Liver (tissue), 9 donors: ENCODE data around the gene TMEM45A. TPM values are rescaled to one million over a fixed set of nuclear protein-coding genes. Genes with fewer than 3 reads are reported as not detected.

Source experiments
- DNase-seq: peaks from one replicate; pipeline ENCODE4 v3.0.0-alpha.2; 2017; ENCODE audit warnings: low spot score
- H3K27ac ChIP-seq, 2 donors: one replicate each; pipeline ENCODE4 v1.7.0; 2013; ENCODE audit warnings: inconsistent platforms in 2 of 2, low read length in 2 of 2, control low read depth in 1 of 2, low read depth in 1 of 2, mild to moderate bottlenecking in 1 of 2
- H3K27me3 ChIP-seq, 4 donors: one replicate each; pipeline versions ENCODE4 v1.6.1 to v1.7.0; 2013; ENCODE audit warnings: low read length in 3 of 4, inconsistent platforms in 1 of 4, mild to moderate bottlenecking in 1 of 4, moderate library complexity in 1 of 4; ENCODE audit not compliant: control insufficient read depth in 4 of 4, insufficient read depth in 4 of 4
- H3K36me3 ChIP-seq, 4 donors: one replicate each; pipeline versions ENCODE4 v1.6.1 to v1.7.0; 2013; ENCODE audit warnings: low read length in 3 of 4, mild to moderate bottlenecking in 3 of 4, low read depth in 1 of 4, moderate library complexity in 1 of 4; ENCODE audit not compliant: control insufficient read depth in 4 of 4, insufficient read depth in 3 of 4
- H3K4me1 ChIP-seq, 4 donors: one replicate each; pipeline versions ENCODE4 v1.6.1 to v1.7.0; 2013; ENCODE audit warnings: low read length in 3 of 4, mild to moderate bottlenecking in 3 of 4, moderate library complexity in 1 of 4; ENCODE audit not compliant: control insufficient read depth in 4 of 4, insufficient read depth in 4 of 4
- H3K4me3 ChIP-seq, 3 donors: one replicate each; pipeline versions ENCODE4 v1.6.1 to v1.7.0; 2013; ENCODE audit warnings: low read length in 3 of 3, control low read depth in 1 of 3, low read depth in 1 of 3, mild to moderate bottlenecking in 1 of 3
- H3K9ac ChIP-seq, 2 donors: one replicate each; pipeline ENCODE4 v1.7.0; 2013; ENCODE audit warnings: low read length in 2 of 2, mild to moderate bottlenecking in 2 of 2, moderate library complexity in 2 of 2, control low read depth in 1 of 2, low read depth in 1 of 2
- H3K9me3 ChIP-seq, 4 donors: one replicate each; pipeline versions ENCODE4 v1.6.1 to v1.7.0; 2013; ENCODE audit warnings: low read length in 3 of 4; ENCODE audit not compliant: control insufficient read depth in 4 of 4
- EGR1 ChIP-seq, 2 donors: IDR thresholded peaks; 2 replicates each; pipeline ENCODE4 v1.6.1; 2016 to 2018; ENCODE audit warnings: antibody characterized with exemption in 2 of 2, low read depth in 2 of 2
- FOXA2 ChIP-seq: IDR thresholded peaks from 2 replicates; pipeline ENCODE4 v1.6.1; 2016; ENCODE audit warnings: antibody characterized with exemption
- GABPA ChIP-seq, 2 donors: IDR thresholded peaks in 1 of 2; conservative IDR thresholded peaks in 1 of 2; 2 replicates each; pipeline ENCODE4 v1.6.1; 2016; ENCODE audit warnings: antibody characterized with exemption in 2 of 2, mild to moderate bottlenecking in 1 of 2, moderate library complexity in 1 of 2
- HNF4A ChIP-seq, 2 donors: conservative IDR thresholded peaks; 2 replicates each; pipeline ENCODE4 v1.6.1; 2016; ENCODE audit warnings: antibody characterized with exemption in 2 of 2, mild to moderate bottlenecking in 2 of 2
- HNF4G ChIP-seq: IDR thresholded peaks from 2 replicates; pipeline ENCODE4 v1.6.1; 2016; ENCODE audit warnings: antibody characterized with exemption
- NR2F2 ChIP-seq: IDR thresholded peaks from 2 replicates; pipeline ENCODE4 v1.6.1; 2016; ENCODE audit warnings: antibody characterized with exemption
- RAD21 ChIP-seq, 2 donors: IDR thresholded peaks; 2 replicates each; pipeline ENCODE4 v1.6.1; 2016; ENCODE audit warnings: antibody characterized with exemption in 2 of 2, mild to moderate bottlenecking in 2 of 2
- RXRA ChIP-seq, 2 donors: IDR thresholded peaks; 2 replicates each; pipeline ENCODE4 v1.6.1; 2017 to 2018; ENCODE audit warnings: antibody characterized with exemption in 2 of 2, mild to moderate bottlenecking in 1 of 2
- SP1 ChIP-seq: IDR thresholded peaks from 2 replicates; pipeline ENCODE4 v1.6.1; 2018; ENCODE audit warnings: antibody characterized with exemption, mild to moderate bottlenecking
- TAF1 ChIP-seq: conservative IDR thresholded peaks from 2 replicates; pipeline ENCODE4 v1.6.1; 2016; ENCODE audit warnings: antibody characterized with exemption, mild to moderate bottlenecking
- YY1 ChIP-seq: IDR thresholded peaks from 2 replicates; pipeline ENCODE4 v1.6.1; 2016; ENCODE audit warnings: antibody characterized with exemption, mild to moderate bottlenecking
- WGBS: extraction: QIAGEN DNeasy Blood & Tissue Kit; methylation state at CpG from one replicate; pipeline ENCODE4 v1.1.7; 2013; 5-methylcytosine and 5-hydroxymethylcytosine counted together
- polyA plus RNA-seq, 2 donors: library from polyadenylated mRNA; stranded (reverse) in 1 of 2; unstranded in 1 of 2; fragments of 200-250 nt in 1 of 2; fragments of >200 nt in 1 of 2; fragmentation: Nextera tagmentation in 1 of 2; extraction: Ambion mirVana in 1 of 2; gene quantifications; one replicate each; pipeline versions ENCODE4 v1.2.1 to v1.2.3, GENCODE V29; 2013 to 2015
- total RNA-seq, 2 donors: library from RNA; depleted of rRNA; stranded (reverse); fragments of >200 nt; gene quantifications; one replicate each; pipeline ENCODE4 v1.2.3, GENCODE V29; 2014
- TF ChIP-seq, protein P1 (sequence below): fragments of 150-350 bp; IDR thresholded peaks from 2 replicates; pipeline ENCODE4 v1.5.1; 2017; ENCODE audit warnings: improper control_type of control experiment, low read depth, low read length; ENCODE audit not compliant: missing input control
- TF ChIP-seq, protein P2 (sequence below): IDR thresholded peaks from 2 replicates; pipeline ENCODE4 v1.6.1; 2016; ENCODE audit warnings: antibody characterized with exemption
- TF ChIP-seq, protein P3 (sequence below): IDR thresholded peaks from 2 replicates; pipeline ENCODE4 v1.6.1; 2016; ENCODE audit warnings: antibody characterized with exemption
- TF ChIP-seq, protein P4 (sequence below): IDR thresholded peaks from 2 replicates; pipeline ENCODE4 v1.6.1; 2016; ENCODE audit warnings: antibody characterized with exemption
- donor health status: healthy.
- donor health status: healthy.
- donor health status: healthy.
- donor health status: healthy.
- donor health status: healthy.

The TMEM45A gene
- total and polyA plus RNA-seq, 4 donors = 7.1 to 65.8 (median 45.1) TPM

DNA sequence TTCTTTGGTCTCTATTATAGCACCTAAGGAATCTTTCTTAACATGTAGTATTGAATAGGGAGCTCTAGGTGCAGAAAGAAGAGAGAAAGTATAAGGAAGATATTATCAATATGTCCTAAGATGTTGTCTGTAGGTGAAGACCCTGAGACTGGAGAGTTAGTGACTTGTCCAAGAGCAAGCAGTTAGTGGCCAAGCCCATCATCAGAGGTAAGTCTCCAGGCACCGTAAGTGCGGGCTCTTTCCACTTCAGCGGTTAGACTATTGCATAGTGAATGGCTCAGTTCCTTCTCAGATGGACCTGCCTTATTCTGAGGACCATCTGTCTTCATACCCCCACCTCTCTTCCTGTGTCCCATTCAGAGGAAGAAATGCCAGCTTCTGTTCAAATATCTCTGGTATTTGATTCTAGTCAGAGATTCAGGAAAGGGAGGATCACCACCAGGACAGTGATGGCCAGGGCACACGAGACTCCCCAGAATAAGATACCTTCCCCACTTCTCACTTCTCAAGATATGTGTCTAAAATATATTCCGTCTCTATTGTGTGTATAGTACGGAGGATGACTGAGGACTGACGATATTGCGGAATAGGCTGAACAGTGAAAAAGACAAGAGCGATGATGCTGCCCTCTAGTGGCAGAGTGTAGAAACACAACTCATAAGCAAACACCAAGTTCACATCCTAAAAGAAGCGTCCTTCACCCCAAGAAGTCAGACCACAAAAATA is 97.9 kb downstream of the TMEM45A start:
- Histone ChIP-seq H3K9me3 (no peaks in the 10 kb centered on the region), H3K9ac (peak overlapping the region in 1 of 2 donors; percentile 30), H3K27ac (peak overlapping the region; percentile 20 to 44), H3K36me3 (no peaks in the 10 kb centered on the region), H3K4me3 (no peak overlapping the region), H3K4me1 (peaks cover 1 to 29% (median 11%) of the 10 kb centered on the region in 4 donors), H3K27me3 (no peaks in the 10 kb centered on the region)
- peak; percentile 98 for TF ChIP-seq RAD21 (IDR thresholded peaks at IDR 0.05)
- TF ChIP-seq, protein P1, sequence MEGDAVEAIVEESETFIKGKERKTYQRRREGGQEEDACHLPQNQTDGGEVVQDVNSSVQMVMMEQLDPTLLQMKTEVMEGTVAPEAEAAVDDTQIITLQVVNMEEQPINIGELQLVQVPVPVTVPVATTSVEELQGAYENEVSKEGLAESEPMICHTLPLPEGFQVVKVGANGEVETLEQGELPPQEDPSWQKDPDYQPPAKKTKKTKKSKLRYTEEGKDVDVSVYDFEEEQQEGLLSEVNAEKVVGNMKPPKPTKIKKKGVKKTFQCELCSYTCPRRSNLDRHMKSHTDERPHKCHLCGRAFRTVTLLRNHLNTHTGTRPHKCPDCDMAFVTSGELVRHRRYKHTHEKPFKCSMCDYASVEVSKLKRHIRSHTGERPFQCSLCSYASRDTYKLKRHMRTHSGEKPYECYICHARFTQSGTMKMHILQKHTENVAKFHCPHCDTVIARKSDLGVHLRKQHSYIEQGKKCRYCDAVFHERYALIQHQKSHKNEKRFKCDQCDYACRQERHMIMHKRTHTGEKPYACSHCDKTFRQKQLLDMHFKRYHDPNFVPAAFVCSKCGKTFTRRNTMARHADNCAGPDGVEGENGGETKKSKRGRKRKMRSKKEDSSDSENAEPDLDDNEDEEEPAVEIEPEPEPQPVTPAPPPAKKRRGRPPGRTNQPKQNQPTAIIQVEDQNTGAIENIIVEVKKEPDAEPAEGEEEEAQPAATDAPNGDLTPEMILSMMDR = peak; percentile 94
- peak in 1 of 2 donors; percentile 40 for TF ChIP-seq RXRA (IDR thresholded peaks at IDR 0.05)
- TF ChIP-seq HNF4A (conservative IDR thresholded peaks at IDR 0.05) = peak in 1 of 2 donors; percentile 26
- no peak for TF ChIP-seq EGR1 (IDR thresholded peaks at IDR 0.05; ENCODE audit: low read depth in 2 of 2)
- 29% methylated on average over 10 of the region's 10 CpGs for WGBS
- peak; percentile 58 for DNase-seq

DNA sequence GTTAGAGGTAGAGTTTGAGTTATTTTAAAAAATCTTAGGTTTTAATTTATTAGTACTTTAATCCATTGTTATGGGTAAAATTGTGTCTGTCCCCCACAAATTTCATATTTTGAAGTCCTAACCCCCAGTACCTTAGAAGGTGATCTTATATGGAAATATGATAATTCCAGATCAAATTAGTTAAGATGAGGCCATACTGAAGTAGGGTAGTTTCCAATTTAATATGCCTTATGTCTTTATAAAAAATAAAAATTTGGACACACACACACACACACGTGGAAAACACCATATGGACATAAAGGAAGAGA is 98.4 kb downstream of the TMEM45A start:
- Histone ChIP-seq H3K27ac (peak overlapping the region; percentile 15 to 61), H3K36me3 (no peaks in the 10 kb centered on the region), H3K4me3 (no peak overlapping the region), H3K27me3 (no peaks in the 10 kb centered on the region), H3K9ac (peak overlapping the region; percentile 28 to 34), H3K9me3 (no peaks in the 10 kb centered on the region), H3K4me1 (peaks cover 1 to 29% (median 11%) of the 10 kb centered on the region in 4 donors)
- 39% methylated on average over 1 of the region's 1 CpG for WGBS
- no peak for TF ChIP-seq GABPA (IDR thresholded peaks at IDR 0.05 in 1 of 2, conservative IDR thresholded peaks at IDR 0.05 in 1 of 2)
- no peak for TF ChIP-seq RXRA (IDR thresholded peaks at IDR 0.05)
- TF ChIP-seq, protein P2, sequence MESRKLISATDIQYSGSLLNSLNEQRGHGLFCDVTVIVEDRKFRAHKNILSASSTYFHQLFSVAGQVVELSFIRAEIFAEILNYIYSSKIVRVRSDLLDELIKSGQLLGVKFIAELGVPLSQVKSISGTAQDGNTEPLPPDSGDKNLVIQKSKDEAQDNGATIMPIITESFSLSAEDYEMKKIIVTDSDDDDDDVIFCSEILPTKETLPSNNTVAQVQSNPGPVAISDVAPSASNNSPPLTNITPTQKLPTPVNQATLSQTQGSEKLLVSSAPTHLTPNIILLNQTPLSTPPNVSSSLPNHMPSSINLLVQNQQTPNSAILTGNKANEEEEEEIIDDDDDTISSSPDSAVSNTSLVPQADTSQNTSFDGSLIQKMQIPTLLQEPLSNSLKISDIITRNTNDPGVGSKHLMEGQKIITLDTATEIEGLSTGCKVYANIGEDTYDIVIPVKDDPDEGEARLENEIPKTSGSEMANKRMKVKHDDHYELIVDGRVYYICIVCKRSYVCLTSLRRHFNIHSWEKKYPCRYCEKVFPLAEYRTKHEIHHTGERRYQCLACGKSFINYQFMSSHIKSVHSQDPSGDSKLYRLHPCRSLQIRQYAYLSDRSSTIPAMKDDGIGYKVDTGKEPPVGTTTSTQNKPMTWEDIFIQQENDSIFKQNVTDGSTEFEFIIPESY = no peak
- TF ChIP-seq, protein P3, sequence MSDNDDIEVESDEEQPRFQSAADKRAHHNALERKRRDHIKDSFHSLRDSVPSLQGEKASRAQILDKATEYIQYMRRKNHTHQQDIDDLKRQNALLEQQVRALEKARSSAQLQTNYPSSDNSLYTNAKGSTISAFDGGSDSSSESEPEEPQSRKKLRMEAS = no peak
- no peak for TF ChIP-seq YY1
- TF ChIP-seq TAF1 = no peak
- no peak for TF ChIP-seq HNF4A (conservative IDR thresholded peaks at IDR 0.05)
- TF ChIP-seq, protein P1 = no peak
- TF ChIP-seq FOXA2 = no peak
- TF ChIP-seq SP1 = no peak
- TF ChIP-seq EGR1 (IDR thresholded peaks at IDR 0.05; ENCODE audit: low read depth in 2 of 2) = no peak
- TF ChIP-seq, protein P4, sequence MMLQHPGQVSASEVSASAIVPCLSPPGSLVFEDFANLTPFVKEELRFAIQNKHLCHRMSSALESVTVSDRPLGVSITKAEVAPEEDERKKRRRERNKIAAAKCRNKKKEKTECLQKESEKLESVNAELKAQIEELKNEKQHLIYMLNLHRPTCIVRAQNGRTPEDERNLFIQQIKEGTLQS = no peak
- no peak for TF ChIP-seq NR2F2
- no peak for TF ChIP-seq RAD21 (IDR thresholded peaks at IDR 0.05)
- no peak for TF ChIP-seq HNF4G
- DNase-seq = no peak
